HepG2 (cell line): ENCODE results near the gene IRAK1BP1. TPM values are rescaled to one million over a fixed set of nuclear protein-coding genes. Genes with fewer than 3 reads are reported as not detected.

Experiments used
- CENPBD1 ChIP-seq: sonication (generic); formaldehyde crosslinking; IDR thresholded peaks from 2 replicates; pipeline ENCODE4 v1.8.0; 2022; ENCODE audit warnings: missing genetic modification reagents, low read depth, mild to moderate bottlenecking, borderline replicate concordance
- CREB1 ChIP-seq, 2 experiments: fragments of 450-650 bp in 1 of 2; IDR thresholded peaks; 2 replicates each; pipeline ENCODE4 v1.6.1; 2016 to 2017; ENCODE audit warnings: control low read depth in 1 of 2, mild to moderate bottlenecking in 1 of 2, missing compliant biosample characterization in 1 of 2, missing genetic modification characterization in 1 of 2
- E2F1 ChIP-seq: sonication (generic); formaldehyde crosslinking; IDR thresholded peaks from 2 replicates; pipeline ENCODE4 v1.5.0; 2020; ENCODE audit warnings: missing genetic modification reagents
- ETV5 ChIP-seq: IDR thresholded peaks from 2 replicates; pipeline ENCODE4 v1.6.1; 2018; ENCODE audit warnings: missing biosample characterization, missing genetic modification reagents, inconsistent platforms, borderline replicate concordance
- HMGXB4 ChIP-seq, 2 experiments: sonication (generic) in 1 of 2; formaldehyde crosslinking in 1 of 2; IDR thresholded peaks; 2 replicates each; pipeline versions ENCODE4 v1.4.0 to v1.6.1; 2018 to 2020; ENCODE audit warnings: missing genetic modification reagents in 2 of 2, borderline replicate concordance in 1 of 2, low read depth in 1 of 2, mild to moderate bottlenecking in 1 of 2, missing biosample characterization in 1 of 2
- MIXL1 ChIP-seq: IDR thresholded peaks from 2 replicates; pipeline ENCODE4 v1.6.1; 2016
- PHB2 ChIP-seq: fragments of 450-650 bp; IDR thresholded peaks from 2 replicates; pipeline ENCODE4 v1.6.1; 2018; ENCODE audit not compliant: partially characterized antibody
- PITX1 ChIP-seq: sonication (generic); formaldehyde crosslinking; IDR thresholded peaks from 2 replicates; pipeline ENCODE4 v1.5.1; 2020; ENCODE audit warnings: mild to moderate bottlenecking, missing genetic modification reagents
- POLR2AphosphoS5 ChIP-seq: IDR thresholded peaks from 2 replicates; pipeline ENCODE4 v1.6.1; 2012; ENCODE audit warnings: low read depth, low read length
- RNF219 ChIP-seq: sonication (generic); formaldehyde crosslinking; IDR thresholded peaks from 2 replicates; pipeline ENCODE4 v1.5.0; 2020; ENCODE audit warnings: mild to moderate bottlenecking, missing genetic modification reagents
- SIN3B ChIP-seq: fragments of 150-350 bp; IDR thresholded peaks from 2 replicates; pipeline ENCODE4 v1.6.1; 2014; ENCODE audit warnings: low read length
- THAP8 ChIP-seq: sonication (generic); formaldehyde crosslinking; IDR thresholded peaks from 2 replicates; pipeline ENCODE4 v1.5.1; 2020; ENCODE audit warnings: missing genetic modification reagents, mild to moderate bottlenecking, borderline replicate concordance
- ZFY ChIP-seq: sonication (generic); formaldehyde crosslinking; IDR thresholded peaks from 2 replicates; pipeline ENCODE4 v1.4.0; 2020; ENCODE audit warnings: missing genetic modification reagents
- ZNF138 ChIP-seq: sonication (generic); formaldehyde crosslinking; IDR thresholded peaks from 2 replicates; pipeline ENCODE4 v1.5.0; 2020; ENCODE audit warnings: mild to moderate bottlenecking, low read depth, missing genetic modification reagents
- ZNF350 ChIP-seq: sonication (generic); formaldehyde crosslinking; IDR thresholded peaks from 2 replicates; pipeline ENCODE4 v1.4.0; 2020; ENCODE audit warnings: mild to moderate bottlenecking, low read depth, missing genetic modification reagents, borderline replicate concordance
- ZNF460 ChIP-seq: sonication (generic); formaldehyde crosslinking; IDR thresholded peaks from 2 replicates; pipeline ENCODE4 v1.5.1; 2020; ENCODE audit warnings: missing genetic modification reagents, mild to moderate bottlenecking, borderline replicate concordance
- ZNF607 ChIP-seq: sonication (generic); formaldehyde crosslinking; IDR thresholded peaks from 2 replicates; pipeline ENCODE4 v1.5.1; 2020; ENCODE audit warnings: missing genetic modification reagents, mild to moderate bottlenecking, borderline replicate concordance
- polyA plus RNA-seq, 8 experiments: library from polyadenylated mRNA; depleted of rRNA in 3 of 8; stranded (reverse) in 7 of 8; unstranded in 1 of 8; fragments of >200 nt; fragmentation: Illumina TruSeq in 4 of 8; extraction: Trizol in 4 of 8; gene quantifications; 2 replicates each; pipeline versions ENCODE4 v1.2.1 to v1.2.3, GENCODE V29; 2011 to 2016; ENCODE audit warnings: low read depth in 4 of 8, missing spikeins in 1 of 8, mixed read lengths in 1 of 8; ENCODE audit not compliant: insufficient read depth in 1 of 8
- total RNA-seq, 5 experiments: library from RNA; depleted of rRNA; stranded (reverse); fragments of >200 nt; fragmentation: Illumina TruSeq; extraction: Trizol; gene quantifications; 2 replicates each; pipeline ENCODE4 v1.2.3, GENCODE V29; 2016; ENCODE audit warnings: low read depth in 1 of 5
- TF ChIP-seq, protein P1 (sequence below): sonication (generic); formaldehyde crosslinking; IDR thresholded peaks from 2 replicates; pipeline ENCODE4 v1.5.0; 2020; ENCODE audit warnings: mild to moderate bottlenecking, missing genetic modification reagents

Gene IRAK1BP1
- total and polyA plus RNA-seq, 2 of the 13 experiments (the other 11 are each of a cell fraction or from before 2014, with no cell fraction given), result 0.86 to 1.5 TPM

DNA sequence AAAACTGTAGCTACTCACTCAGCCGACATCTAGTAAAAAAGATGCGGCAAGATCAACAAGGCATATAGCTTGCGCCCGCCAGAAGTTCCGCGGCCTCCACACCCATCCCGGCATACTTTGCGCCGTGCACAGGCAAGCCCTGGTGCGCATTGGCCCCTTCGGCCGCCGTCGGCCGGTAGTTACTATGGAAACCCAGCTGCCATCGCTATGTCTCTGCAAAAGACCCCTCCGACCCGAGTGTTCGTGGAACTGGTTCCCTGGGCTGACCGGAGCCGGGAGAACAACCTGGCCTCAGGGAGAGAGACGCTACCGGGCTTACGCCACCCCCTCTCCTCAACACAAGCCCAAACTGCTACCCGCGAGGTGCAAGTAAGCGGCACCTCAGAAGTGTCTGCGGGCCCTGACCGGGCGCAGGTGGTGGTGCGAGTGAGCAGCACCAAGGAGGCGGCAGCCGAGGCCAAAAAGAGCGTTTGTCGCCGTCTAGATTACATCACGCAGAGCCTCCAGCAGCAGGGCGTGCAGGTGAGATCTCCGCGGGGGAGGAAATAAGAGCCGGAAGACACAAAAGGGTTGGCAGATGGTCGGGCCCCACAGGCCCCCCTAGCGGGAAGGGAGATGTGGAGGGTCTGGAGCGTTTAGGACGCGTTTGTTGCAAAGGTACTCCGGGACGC, at the start of gene IRAK1BP1 (continued):
- TF ChIP-seq ZNF607 (CRISPR knock-in tag) (0 out of 2 replicates have a peak, but pooled peaks have one; percentile 63), RNF219 (CRISPR knock-in tag) (no peak), MIXL1 (CRISPR knock-in tag) (no peak), PHB2 (no peak), POLR2AphosphoS5 (peak; percentile 67), CENPBD1 (CRISPR knock-in tag) (no peak), E2F1 (CRISPR knock-in tag) (no peak), HMGXB4 (CRISPR knock-in tag; IDR thresholded peaks at IDR 0.05; ENCODE audit: borderline replicate concordance in 1 of 2, low read depth in 1 of 2) (peak; percentile 80), ZNF350 (CRISPR knock-in tag) (peak; percentile 59; the same call in 1 of the 2 replicates), THAP8 (no peak), CREB1 (IDR thresholded peaks at IDR 0.05) (no peak), CREB1 (CRISPR knock-in tag; IDR thresholded peaks at IDR 0.05) (no peak), ZNF138 (CRISPR knock-in tag) (no peak), PITX1 (CRISPR knock-in tag) (peak; percentile 29; the same call in 1 of the 2 replicates), ZFY (CRISPR knock-in tag) (peak; percentile 92), SIN3B (no peak), ZNF460 (CRISPR knock-in tag) (no peak), ETV5 (CRISPR knock-in tag) (no peak)
- TF ChIP-seq, protein P1, sequence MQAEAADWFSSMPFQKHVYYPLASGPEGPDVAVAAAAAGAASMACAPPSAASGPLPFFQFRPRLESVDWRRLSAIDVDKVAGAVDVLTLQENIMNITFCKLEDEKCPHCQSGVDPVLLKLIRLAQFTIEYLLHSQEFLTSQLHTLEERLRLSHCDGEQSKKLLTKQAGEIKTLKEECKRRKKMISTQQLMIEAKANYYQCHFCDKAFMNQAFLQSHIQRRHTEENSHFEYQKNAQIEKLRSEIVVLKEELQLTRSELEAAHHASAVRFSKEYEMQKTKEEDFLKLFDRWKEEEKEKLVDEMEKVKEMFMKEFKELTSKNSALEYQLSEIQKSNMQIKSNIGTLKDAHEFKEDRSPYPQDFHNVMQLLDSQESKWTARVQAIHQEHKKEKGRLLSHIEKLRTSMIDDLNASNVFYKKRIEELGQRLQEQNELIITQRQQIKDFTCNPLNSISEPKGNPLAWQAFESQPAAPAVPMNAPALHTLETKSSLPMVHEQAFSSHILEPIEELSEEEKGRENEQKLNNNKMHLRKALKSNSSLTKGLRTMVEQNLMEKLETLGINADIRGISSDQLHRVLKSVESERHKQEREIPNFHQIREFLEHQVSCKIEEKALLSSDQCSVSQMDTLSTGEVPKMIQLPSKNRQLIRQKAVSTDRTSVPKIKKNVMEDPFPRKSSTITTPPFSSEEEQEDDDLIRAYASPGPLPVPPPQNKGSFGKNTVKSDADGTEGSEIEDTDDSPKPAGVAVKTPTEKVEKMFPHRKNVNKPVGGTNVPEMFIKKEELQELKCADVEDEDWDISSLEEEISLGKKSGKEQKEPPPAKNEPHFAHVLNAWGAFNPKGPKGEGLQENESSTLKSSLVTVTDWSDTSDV (CRISPR knock-in tag), result no peak
